Stomach (tissue), 4 donors: ENCODE measurements around the gene DPCD.

Source experiments
- POLR2A ChIP-seq, 4 donors: fragments of 450-650 bp; IDR thresholded peaks; one replicate each; pipeline ENCODE4 v1.6.1; 2016; ENCODE audit warnings: antibody characterized with exemption in 4 of 4, control low read depth in 2 of 4, mild to moderate bottlenecking in 1 of 4, moderate library complexity in 1 of 4
- POLR2AphosphoS5 ChIP-seq, 3 donors: sonication (generic); formaldehyde crosslinking; IDR thresholded peaks; one replicate each; pipeline ENCODE4 v1.6.1; 2016; ENCODE audit warnings: antibody characterized with exemption in 3 of 3
- TF ChIP-seq, protein P1 (sequence below), 7 experiments: fragments of 450-650 bp in 4 of 7; fragments of 200-600 bp in 3 of 7; sonication (generic) in 3 of 7; IDR thresholded peaks; one replicate each; pipeline ENCODE4 v1.5.1; 2016 to 2019; ENCODE audit warnings: antibody characterized with exemption in 7 of 7, control low read depth in 2 of 7, mild to moderate bottlenecking in 1 of 7

- TF ChIP-seq, protein P1, sequence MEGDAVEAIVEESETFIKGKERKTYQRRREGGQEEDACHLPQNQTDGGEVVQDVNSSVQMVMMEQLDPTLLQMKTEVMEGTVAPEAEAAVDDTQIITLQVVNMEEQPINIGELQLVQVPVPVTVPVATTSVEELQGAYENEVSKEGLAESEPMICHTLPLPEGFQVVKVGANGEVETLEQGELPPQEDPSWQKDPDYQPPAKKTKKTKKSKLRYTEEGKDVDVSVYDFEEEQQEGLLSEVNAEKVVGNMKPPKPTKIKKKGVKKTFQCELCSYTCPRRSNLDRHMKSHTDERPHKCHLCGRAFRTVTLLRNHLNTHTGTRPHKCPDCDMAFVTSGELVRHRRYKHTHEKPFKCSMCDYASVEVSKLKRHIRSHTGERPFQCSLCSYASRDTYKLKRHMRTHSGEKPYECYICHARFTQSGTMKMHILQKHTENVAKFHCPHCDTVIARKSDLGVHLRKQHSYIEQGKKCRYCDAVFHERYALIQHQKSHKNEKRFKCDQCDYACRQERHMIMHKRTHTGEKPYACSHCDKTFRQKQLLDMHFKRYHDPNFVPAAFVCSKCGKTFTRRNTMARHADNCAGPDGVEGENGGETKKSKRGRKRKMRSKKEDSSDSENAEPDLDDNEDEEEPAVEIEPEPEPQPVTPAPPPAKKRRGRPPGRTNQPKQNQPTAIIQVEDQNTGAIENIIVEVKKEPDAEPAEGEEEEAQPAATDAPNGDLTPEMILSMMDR (IDR thresholded peaks at IDR 0.05) = no peak
- TF ChIP-seq POLR2A (IDR thresholded peaks at IDR 0.05) = no peak
- no peak for TF ChIP-seq POLR2AphosphoS5 (IDR thresholded peaks at IDR 0.05)
These were observed 16.7 kb upstream of the DPCD start for GRCh38 chr10:101571271-101571925.
